ENCODE results near the gene PDE10A.

Gene PDE10A

DNA sequence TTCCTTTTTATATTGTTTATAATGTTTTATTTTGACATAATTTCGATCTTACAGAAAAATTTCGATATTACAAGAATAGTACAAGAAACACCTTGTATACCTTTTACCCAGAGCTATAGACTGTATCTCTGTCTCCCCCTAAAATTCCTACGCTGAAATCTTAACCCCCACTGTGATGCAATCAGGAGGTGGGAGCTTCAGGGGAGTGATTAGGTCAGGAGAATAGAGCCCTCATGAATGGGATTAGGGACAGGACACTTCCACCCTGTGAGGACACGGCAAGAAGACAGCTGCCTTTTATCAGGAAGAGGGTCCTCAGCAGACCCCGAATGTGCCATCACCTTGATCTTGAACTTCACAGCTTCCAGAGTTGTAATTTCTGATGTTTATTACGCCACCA lies 204.9 kb downstream of the PDE10A start:
- no peak for DNase-seq

DNA sequence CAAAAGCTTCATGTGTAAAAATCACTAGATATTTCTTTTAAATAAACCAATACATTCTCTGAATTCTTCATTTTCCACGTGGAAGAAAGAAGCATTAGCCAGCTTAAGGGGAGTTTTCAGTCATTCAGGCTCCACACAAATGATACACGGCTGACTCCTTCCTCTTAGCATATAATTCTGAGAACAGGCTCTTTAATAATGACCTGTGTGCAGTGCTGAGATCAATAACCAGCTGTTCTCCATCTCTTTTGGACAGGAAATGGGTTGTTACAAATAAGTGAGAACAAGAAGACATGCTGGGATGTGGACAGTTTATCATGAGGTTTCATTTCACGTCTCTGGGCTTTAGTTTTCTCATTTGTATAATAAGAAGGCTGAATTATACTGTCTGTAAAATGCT lies 206.8 kb downstream of the PDE10A start:
- DNase-seq = no peak

DNA sequence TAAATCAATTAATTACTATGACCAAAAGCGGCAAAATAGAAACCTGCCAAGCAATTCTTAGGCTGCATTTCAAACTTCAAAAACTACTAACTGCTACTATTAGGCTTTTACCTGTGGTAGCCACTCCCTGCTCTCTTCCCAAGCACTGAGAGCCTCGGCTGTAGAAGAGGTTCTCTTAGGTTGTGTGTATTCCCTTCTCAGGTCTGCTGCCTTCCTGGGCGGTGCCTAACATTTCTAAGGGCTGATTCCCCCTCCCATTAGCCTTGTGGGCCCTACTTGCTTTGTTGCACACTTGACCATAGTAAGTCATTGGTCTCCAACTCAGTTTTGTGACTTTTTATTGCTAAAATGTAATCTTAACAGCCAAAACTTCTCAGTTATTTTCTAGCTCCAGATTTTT lies 207.6 kb downstream of the PDE10A start:
- no peak for DNase-seq

DNA sequence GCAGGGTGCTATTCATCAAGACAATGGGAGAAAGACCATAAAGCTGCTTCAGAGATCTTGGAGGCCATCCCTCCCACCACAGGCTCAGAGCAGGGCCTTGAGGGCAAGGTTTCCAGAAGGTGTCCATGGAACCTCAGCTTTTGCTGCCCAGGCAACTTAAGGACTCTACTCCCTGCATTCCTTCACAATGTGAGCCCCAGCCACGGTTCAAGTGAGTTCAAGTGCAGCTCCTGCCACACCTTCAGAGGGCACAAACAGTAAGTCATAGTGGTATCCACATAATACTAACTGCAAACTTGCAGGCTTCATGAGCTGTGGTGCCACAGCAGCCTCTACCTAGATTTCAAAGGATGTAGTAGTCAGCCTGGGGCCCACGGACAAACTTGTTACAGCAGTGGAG lies 209.6 kb downstream of the PDE10A start:
- DNase-seq = no peak

DNA sequence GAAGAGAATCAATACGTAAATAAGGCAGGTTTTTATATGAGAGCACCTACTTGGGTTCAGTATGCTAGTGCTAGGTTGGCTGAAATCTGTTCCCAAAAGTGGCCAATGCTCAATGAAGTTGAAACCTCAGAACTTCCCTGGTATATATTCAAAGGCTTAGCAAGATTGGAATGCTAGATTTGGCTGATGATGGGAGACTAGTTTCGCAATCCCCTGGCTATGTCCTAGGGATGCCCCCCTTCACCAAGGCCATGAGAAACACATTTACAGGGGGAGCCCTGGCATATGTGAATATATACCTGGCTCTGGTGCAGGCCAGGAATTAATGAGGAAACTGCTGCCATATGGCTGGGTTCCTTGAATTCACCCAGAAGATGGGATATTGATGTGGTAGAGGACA lies 211.2 kb downstream of the PDE10A start:
- DNase-seq = no peak

DNA sequence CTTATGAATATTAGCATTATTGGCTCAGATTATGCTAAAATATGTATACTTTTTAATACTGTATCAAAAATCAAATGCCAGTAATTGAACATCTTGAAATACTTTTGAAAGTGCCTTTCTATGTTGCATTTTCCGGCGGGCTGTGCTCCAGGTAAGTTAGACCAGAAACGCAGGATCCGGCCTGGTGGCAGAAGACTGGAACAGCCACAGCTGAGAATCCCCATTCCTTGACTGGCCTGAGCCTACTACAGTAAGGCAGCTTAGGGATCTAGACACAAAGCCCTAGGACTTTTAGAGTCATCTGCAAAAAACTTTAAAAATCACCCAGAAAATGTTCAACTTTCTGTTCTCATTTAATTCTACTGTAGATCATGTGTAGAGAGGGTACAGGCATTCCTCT lies 214.8 kb downstream of the PDE10A start:
- no peak for DNase-seq

DNA sequence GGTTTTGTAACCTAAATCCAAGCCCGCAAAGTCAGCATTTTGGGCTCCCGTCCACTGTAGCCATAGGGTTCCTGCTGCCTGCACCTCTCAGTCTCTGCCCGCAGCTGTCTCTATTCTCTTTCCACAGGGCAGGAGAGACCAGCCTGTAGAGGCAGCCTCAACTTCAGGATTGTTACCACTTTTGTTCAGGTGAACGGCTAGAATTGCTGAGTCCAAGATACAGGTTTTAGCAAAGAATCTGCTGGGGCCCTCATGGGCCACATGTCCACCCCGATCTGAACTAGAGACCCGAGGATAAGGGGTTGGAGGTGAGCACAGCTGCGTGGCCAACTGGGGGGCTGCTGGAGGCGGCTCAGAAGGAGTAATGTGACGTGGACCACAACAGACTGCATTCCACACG lies 215.9 kb downstream of the PDE10A start:
- no peak for DNase-seq

DNA sequence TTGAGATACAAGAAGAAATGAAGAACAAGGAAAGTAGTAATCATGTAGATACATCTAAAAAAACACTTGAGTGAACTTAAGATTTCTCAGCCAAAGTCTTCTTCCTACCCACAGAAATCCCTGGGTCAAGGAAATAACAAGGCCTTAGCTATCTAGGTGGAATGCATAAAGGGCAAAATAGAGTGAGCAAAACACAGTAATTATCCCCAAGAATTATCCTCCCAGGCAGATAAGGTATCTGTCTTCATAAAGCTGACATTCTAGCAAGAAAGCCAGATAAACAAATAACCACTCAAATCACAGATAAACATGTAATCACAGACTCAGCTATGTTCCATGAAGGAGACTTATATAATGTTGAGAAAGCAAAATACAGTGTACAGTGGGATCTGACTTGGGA lies 216.7 kb downstream of the PDE10A start:
- DNase-seq = no peak

DNA sequence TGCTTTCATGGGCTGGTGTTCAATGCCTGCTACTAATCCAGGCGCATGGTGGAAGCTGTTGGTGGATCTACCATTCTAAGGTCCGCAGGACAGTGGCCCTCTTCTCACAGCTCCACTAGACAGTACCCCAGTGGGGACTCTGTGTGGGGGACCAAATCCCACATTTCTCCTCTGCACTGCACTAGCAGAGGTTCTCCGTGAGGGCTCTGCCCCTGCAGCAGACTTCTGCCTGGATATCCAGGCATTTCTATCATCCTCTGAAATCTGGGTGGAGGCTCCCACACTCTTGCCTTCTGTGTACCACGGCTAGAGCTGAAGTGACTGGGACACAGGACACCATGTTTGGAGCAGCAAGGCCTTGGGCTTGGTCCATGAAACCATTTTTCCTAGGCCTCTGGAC lies 219.6 kb downstream of the PDE10A start:
- no peak for DNase-seq

DNA sequence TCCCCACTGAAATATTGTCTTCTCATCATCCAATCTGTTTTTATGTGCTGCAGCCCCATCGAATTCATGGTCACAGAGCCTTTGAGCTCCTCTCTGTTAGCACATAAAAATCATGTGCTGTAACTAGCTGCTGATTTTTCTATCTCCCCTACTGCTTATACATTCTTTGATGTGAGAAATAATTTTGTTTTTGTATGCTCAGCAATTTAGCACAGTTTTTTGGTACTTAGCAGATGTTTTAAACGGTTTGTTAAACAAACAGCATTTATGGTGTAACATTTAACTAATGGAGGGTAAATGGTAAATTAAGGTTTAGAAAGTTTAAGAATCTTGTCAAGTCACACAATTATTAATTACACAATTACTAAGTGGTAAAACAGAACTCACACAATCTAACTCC lies 221.9 kb downstream of the PDE10A start:
- no peak for DNase-seq

DNA sequence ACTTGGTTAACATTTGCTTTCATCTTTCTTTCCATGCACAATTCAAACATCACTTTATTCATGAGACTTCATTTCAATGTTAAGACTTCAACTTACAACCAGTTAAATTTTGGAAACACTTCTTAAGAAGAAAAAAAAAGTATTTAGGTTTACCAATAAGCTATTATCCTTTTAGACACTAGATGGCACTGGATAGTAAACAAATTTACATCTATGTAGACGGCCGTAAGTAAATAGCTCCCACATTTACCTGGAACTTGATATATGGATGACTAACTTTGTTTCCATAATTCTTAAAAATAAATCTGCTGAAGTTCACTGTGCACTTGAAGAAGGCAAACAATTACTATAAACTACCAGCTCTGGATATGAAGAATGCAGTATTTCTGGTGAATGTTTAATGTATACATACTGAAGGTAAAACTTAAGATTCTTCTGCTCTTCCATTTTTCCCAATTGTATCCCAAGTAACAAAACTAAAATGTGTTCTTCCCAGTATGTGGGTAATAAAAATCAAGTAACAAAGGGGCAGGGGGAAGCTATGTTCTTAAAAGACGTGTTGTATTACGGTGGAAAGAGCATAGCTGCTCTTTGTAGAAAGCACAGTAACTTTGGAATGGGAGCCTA lies 223.0 kb downstream of the PDE10A start:
- DNase-seq = peak in 1 of 5 donors; percentile 3

DNA sequence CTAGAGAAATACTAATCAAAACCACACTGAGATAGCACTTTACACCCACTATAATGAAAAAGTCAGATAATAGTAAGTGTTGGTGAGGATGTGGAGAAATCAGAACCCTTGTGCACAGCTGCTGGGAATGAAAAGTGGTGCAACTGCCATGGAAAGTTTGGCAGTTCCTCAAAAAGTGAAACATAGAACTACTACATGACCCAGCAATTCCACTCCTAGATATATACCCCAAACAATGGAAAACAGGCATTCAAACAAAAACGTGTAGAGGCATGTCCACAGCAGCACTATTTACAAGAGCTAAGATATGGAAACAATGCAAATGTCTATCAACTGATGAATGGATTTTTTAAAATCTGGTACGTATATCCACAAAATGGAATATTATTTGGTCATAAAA lies 236.1 kb downstream of the PDE10A start:
- DNase-seq = no peak

DNA sequence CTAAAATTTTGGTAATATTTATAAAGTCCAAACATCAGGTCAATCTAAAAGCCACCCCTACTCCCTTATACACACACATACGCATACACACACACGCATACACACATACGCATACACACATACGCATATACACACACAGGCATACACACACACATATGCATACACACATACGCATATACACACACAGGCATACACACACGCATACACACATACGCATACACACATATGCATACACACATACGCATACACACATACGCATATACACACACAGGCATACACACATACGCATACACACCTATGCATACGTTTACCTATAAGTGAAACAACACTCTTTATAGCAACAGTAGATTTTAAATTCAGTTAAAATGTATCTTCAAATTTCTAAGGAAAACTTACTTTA lies 240.8 kb downstream of the PDE10A start:
- DNase-seq = no peak

DNA sequence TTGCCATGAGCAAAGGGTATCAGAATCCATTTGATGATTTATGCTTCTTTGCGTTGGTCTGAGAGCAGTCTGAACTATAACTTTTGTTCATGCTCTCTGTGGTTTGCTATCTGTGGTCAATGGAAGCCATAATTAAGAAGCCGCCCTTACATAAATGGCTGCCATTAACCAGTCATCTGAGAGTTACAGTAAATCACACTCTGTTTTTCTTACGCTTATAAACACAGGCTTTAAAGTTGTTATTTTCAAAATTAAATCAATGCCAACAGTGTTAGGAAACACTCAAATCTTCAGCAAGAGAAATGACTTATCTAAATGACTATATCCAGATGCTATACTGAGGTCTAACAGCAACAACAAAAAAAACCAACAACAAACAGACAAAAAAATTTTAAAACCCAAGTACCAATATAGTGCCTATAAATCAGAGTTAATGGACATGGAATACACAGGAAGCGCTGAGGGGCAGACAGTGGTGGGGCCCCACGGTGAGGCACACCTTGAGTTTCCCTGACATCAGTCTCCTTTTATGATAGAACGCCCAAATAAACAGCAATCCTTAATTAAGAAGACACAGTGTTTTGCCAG lies 245.7 kb downstream of the PDE10A start:
- no peak for DNase-seq

DNA sequence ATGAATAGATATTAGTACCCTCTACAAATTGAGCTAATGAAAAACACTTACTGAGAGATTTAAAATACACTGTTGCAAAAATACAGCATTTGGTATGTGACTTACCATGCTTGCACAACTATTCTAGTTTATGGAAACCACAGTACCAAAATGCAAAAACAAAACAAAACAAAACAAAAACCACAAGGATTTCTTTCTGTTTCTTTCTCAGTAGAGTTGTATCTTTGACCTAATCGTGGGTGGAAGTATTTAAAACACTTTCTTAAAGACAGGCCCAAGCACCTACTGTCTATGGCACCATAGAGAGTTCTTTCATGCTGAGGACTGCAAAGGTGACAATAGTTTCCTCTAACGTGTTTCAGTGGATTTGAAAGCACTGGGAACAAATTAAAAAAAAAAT lies 258.3 kb downstream of the PDE10A start:
- no peak for DNase-seq

DNA sequence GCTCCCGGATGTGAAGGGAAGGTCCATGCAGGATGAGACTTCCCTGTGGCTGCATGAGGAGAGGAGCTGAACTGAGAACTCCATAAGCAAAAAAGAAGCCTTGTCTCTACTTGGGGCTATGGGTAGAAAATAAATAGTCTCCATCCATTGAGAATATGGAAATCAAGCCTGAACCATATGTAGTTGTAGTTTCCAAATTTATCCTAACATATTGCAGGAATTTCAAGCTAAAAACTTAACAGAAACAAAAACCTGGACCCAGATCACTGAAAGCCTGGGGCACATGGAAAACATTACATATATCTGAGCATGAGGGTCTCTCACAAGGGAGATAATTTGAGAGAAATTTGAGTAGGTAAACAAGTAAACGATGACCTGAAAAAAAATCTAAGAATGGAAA lies 258.7 kb downstream of the PDE10A start:
- no peak for DNase-seq

DNA sequence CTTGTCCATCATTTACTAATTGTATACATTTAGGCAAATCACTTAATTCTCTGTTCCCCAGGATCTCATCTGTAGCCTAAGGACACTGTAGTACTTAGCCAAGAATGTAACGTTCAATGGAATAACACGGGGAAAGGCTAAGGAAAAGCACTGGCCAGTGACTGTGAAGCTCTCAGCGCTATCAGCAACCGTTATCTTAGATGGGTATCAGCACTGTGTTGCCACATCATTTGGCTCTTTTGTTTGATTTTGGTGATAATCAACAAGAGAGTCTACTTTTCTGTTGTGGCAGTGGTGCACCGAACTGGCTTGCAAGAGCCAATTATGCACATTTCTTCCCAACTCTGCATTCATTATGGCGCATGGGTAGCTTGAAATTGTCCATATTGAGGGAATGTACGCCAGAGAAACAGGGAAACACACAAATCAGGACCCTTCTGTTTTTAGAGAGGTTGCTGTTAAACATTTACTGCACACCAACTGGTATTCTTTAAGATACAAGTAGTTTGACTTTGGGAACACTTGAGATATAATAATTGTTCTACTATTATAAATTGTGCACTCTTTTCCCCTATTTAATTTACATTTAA lies 259.9 kb downstream of the PDE10A start:
- no peak for DNase-seq

DNA sequence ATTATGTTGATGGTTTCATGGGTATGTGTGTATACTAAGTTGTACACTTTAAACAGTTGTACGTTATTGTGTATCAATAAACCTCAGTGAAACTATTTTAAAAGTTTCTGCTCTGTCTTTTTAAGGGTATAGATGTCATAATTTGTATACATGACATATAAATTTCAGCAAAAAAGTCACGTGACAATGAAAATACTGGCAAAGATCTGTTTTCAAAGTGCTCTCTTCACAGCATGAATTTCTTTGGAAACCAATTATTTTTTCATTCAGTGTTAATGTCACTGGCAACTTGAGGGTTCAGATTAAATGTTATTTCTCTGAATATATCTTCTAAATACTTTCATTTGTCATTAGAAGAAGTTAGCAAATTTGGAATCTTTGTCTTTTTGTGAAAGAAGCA lies 261.9 kb downstream of the PDE10A start:
- DNase-seq = no peak

DNA sequence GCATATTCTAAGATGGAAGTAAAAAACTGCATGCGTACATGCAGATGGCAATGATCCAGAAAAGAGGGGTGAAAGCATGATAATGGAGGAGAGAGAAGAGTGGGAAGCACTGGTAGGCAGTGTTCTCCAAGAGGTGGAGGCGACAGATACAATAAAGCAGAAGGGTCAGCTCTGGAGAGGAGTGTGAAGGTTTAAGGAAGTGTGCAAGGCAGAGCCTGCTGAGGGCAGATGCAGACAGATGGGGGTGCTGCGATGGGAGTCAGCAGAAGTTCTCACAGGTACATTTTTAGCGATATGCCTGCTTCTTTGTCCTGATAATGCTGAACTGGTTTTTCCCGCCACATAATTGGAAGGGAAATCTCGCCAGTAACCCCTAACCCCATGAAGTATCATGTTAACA lies 272.6 kb downstream of the PDE10A start:
- DNase-seq = no peak

DNA sequence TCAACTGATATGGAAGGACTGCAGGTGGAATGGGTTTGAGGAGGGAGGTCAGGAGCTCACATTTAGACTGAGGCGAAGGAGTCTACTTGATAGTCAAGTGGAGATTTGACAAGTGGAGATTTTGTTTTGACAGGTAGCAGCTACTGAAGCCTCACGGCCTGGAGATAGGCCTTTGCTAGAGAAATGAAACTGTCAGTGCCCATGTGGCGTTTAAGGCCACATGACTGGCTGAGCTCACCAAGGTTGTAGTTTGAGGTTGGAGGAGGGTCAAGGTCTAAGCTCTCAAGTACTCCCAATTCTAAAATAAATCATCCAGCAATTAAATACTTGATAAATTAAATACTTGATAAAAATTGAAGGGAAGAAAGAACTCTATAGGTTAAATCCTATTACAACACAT lies 273.5 kb downstream of the PDE10A start:
- DNase-seq = no peak

DNA sequence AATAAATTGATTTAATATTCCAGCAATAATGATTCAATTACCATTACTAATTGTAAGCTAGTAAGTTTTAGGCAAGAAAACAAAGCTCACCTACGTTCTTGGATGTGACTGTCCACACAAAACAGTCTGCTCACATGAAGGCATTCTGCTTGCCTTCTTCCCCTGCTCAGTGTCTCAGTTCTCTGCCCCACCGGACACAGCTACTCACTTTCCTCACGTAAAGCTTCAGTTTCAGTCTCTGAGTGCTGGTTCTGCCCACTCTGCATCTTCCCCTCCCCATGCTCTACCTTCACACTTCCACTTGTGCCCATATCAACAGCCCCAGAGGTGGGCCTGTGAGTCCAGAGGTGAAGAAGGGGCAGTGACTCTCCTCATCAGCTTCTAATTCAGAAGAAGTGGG lies 279.7 kb downstream of the PDE10A start:
- no peak for DNase-seq

DNA sequence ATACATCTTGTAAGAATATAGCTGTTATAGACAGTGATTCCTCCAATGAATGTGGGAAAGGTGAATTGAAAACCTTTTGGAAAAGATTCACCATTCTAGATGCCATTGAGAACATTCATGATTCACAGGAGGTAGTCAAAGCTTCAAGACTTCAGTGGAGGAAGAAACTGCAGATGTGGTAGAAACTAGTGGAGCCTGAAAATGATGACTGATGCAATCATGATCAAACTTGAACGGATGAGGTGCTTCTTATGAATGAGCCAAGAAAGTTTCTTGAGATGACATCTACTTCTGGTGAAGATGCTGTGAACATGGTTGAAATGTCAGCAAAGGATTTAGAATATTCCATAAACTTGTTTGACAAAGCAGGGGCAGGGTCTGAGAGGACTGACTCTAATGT lies 286.9 kb downstream of the PDE10A start:
- no peak for DNase-seq

DNA sequence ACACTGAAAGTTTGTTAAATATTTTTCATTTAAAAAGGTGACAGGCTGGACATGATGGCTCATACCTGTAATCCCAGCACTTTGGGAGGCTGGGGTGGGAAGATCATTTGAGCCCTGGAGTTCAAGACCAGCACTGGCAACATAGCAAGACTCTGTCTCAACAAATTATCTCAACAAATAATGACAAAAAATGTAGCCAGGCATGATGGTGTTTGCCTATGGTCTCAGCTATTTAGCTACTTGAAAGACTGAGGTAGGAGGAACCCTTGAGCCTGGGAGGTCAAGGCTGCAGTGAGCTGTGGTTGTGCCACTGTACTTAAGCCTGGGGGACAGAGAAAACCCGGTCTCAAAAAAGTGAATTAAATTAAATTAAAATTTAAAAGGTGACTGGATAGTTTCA lies 297.7 kb downstream of the PDE10A start:
- DNase-seq = no peak

DNA sequence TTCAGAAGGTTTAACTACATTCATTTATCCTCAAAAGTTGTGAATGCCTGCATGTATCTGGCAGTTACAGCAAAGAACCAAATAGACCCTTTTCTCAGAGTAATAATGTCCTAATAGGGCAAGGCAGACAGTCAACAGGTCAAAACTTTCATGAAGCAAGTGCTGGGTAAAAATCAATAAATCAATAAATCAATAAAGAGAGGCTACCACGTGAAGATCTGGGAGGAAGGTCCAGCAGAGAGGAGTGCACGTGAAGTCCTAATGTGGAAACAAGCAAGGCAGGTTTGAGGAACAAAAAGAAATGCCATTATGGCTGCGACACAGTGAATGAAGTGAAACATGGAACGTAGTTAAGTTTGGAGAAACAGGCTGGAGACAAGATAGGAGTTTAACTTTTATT lies 317.3 kb downstream of the PDE10A start:
- DNase-seq = no peak

DNA sequence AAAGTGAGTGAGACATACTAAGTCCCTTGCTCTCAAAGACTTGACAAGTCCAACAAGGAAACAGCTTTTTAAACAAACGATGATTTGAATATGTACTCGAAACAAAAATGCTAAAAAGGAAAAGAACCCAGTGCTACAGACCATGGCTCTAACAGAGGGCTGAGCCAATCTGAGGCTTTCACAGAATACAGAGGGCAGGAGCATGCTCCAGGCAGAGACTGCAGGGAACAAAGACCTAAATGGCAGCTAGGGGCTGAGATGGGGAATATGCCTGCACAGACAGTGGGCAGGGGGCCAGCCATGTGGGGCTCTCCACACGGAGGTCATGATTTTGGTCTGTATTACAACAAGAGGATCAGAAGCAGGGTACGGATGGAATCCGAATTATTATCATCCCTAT lies 322.5 kb downstream of the PDE10A start:
- no peak for DNase-seq

All from T-helper 1 cell (primary cell).